ENCODE data around the gene ICAM4.
"Not testable (repeated sequence)": the region's sequence is repeated elsewhere in the genome, so short reads cannot be mapped to it uniquely, and the experiment has no call there.

Gene ICAM4

GRCh38 chr19:10286803-10287737, at the start of gene ICAM4:
Gene ICAM4 (plus strand): TSS chr19:10286955. CDS start chr19:10287013, 58 bp downstream.
- DNase-seq: peak; percentile 32

GRCh38 chr19:10237702-10238101, 49.1 kb upstream of the ICAM4 start:
- DNase-seq: no peak

GRCh38 chr19:10238172-10238783, 48.5 kb upstream of the ICAM4 start:
- no peak for DNase-seq

GRCh38 chr19:10241826-10242449, 44.8 kb upstream of the ICAM4 start:
- DNase-seq: not testable (repeated sequence)

- no peak for DNase-seq
Measured at GRCh38 chr19:10243606-10244005, 43.1 kb upstream of the ICAM4 start.

- no peak for DNase-seq
Measured at GRCh38 chr19:10245189-10245939, 41.4 kb upstream of the ICAM4 start.

- DNase-seq: no peak
Measured at GRCh38 chr19:10246511-10246910, 40.2 kb upstream of the ICAM4 start.

GRCh38 chr19:10251792-10252694, 34.7 kb upstream of the ICAM4 start, which contains the start of gene MRPL4:
Gene MRPL4 (plus strand): TSS chr19:10252214. CDS start chr19:10252254, 40 bp downstream.
- peak; percentile 98 for DNase-seq

GRCh38 chr19:10252707-10253106, 34.0 kb upstream of the ICAM4 start:
- no peak for DNase-seq

- no peak for DNase-seq
Measured at GRCh38 chr19:10254244-10254643, 32.5 kb upstream of the ICAM4 start.

- no peak for DNase-seq
Measured at GRCh38 chr19:10255358-10255757, 31.4 kb upstream of the ICAM4 start.

- DNase-seq: no peak
Measured at GRCh38 chr19:10256551-10256950, 30.2 kb upstream of the ICAM4 start.

- no peak for DNase-seq
Measured at GRCh38 chr19:10256970-10257615, 29.7 kb upstream of the ICAM4 start.

- DNase-seq: no peak
Measured at GRCh38 chr19:10258080-10258710, 28.6 kb upstream of the ICAM4 start.

GRCh38 chr19:10259162-10259905, 27.4 kb upstream of the ICAM4 start:
- DNase-seq: peak; percentile 94

- peak; percentile 71 for DNase-seq
Measured at GRCh38 chr19:10260141-10260584, 26.6 kb upstream of the ICAM4 start.

- DNase-seq: no peak
Measured at GRCh38 chr19:10262771-10263170, 24.0 kb upstream of the ICAM4 start.

GRCh38 chr19:10266706-10267105, 20.0 kb upstream of the ICAM4 start:
- no peak for DNase-seq

GRCh38 chr19:10268071-10268470, 18.7 kb upstream of the ICAM4 start:
- DNase-seq: no peak
